GM19043 (cell line): ENCODE results near the gene KRT9.
"Not testable (repeated sequence)": the region's sequence is repeated elsewhere in the genome, so short reads cannot be mapped to it uniquely, and the experiment has no call there.

Experiments
- ATAC-seq: cut with Tn5 transposase; IDR thresholded peaks from one replicate; pipeline ENCODE4 v1.9.1; 2021; ENCODE audit warnings: low read depth; ENCODE audit not compliant: unreplicated experiment

The KRT9 gene

GRCh38 chr17:41548844-41549595 lies 22.8 kb downstream of the KRT9 start:
- ATAC-seq: no peak

- no peak for ATAC-seq
These were observed 23.7 kb downstream of the KRT9 start for GRCh38 chr17:41547921-41548843.

GRCh38 chr17:41547378-41547841 lies 24.4 kb downstream of the KRT9 start:
- ATAC-seq: no peak

- no peak for ATAC-seq
These were observed 25.0 kb downstream of the KRT9 start for GRCh38 chr17:41546819-41547218.

GRCh38 chr17:41545829-41546410 lies 25.9 kb downstream of the KRT9 start:
- no peak for ATAC-seq

- ATAC-seq: no peak
These were observed 26.9 kb downstream of the KRT9 start for GRCh38 chr17:41544935-41545334.

GRCh38 chr17:41544491-41544892 lies 27.4 kb downstream of the KRT9 start:
- no peak for ATAC-seq

- ATAC-seq: not testable (repeated sequence)
These were observed 29.1 kb downstream of the KRT9 start for GRCh38 chr17:41542786-41543185.

GRCh38 chr17:41542357-41542756 lies 29.5 kb downstream of the KRT9 start:
- no peak for ATAC-seq

- ATAC-seq: no peak
These were observed 30.8 kb downstream of the KRT9 start for GRCh38 chr17:41540921-41541625.

- ATAC-seq: no peak
These were observed 31.7 kb downstream of the KRT9 start for GRCh38 chr17:41539979-41540701.

- no peak for ATAC-seq
These were observed 32.8 kb downstream of the KRT9 start for GRCh38 chr17:41539071-41539492.

GRCh38 chr17:41538565-41538991 lies 33.3 kb downstream of the KRT9 start:
- ATAC-seq: no peak

GRCh38 chr17:41537990-41538389 lies 33.9 kb downstream of the KRT9 start:
- ATAC-seq: no peak

- no peak for ATAC-seq
These were observed 34.3 kb downstream of the KRT9 start for GRCh38 chr17:41537614-41537954.

GRCh38 chr17:41536741-41537613 lies 34.9 kb downstream of the KRT9 start:
- ATAC-seq: no peak

GRCh38 chr17:41535764-41536481 lies 35.9 kb downstream of the KRT9 start:
- no peak for ATAC-seq

GRCh38 chr17:41534899-41535546 lies 36.8 kb downstream of the KRT9 start:
- ATAC-seq: no peak
